Pancreas (tissue), 10 donors: ENCODE data around the gene FAM228A. TPM values are rescaled to one million over a fixed set of nuclear protein-coding genes. Genes with fewer than 3 reads are reported as not detected.

ENCODE experiments used
- ATAC-seq, 4 donors: fragments of 200-7000 bp; cut with Tn5 transposase; one replicate each; pipeline versions ENCODE4 v1.8.0 to v1.9.1; 2020; ENCODE audit warnings: mild to moderate bottlenecking in 4 of 4, moderate library complexity in 4 of 4
- DNase-seq, 6 donors: peaks; one replicate each; pipeline ENCODE4 v3.0.0-alpha.2; 2020
- FAIRE-seq: peaks from 2 replicates; lab custom pipeline; 2012; peaks lifted over from hg19 to GRCh38; lab: Jason Lieb, UNC
- H3K27ac ChIP-seq, 4 donors: fragments of 200-600 bp; sonication (generic); 1 replicate in 3 of 4; 2 replicates in 1 of 4; pipeline versions ENCODE4 v1.5.0 to v1.8.0; 2020
- H3K27me3 ChIP-seq, 4 donors: fragments of 200-600 bp; one replicate each; pipeline ENCODE4 v1.8.0; 2021
- H3K36me3 ChIP-seq, 3 donors: fragments of 200-600 bp; sonication (generic) in 1 of 3; one replicate each; pipeline versions ENCODE4 v1.5.0 to v1.8.0; 2020 to 2021
- H3K4me1 ChIP-seq, 3 donors: fragments of 200-600 bp; one replicate each; pipeline ENCODE4 v1.8.0; 2021
- H3K4me3 ChIP-seq, 4 donors: fragments of 200-600 bp; sonication (generic) in 2 of 4; one replicate each; pipeline versions ENCODE4 v1.5.0 to v1.8.0; 2020 to 2021
- H3K9me3 ChIP-seq, 4 donors: fragments of 200-600 bp; one replicate each; pipeline ENCODE4 v1.8.0; 2021
- CTCF ChIP-seq, 4 donors: fragments of 200-600 bp; sonication (generic) in 3 of 4; IDR thresholded peaks; one replicate each; pipeline versions ENCODE4 v1.5.0 to v1.8.0; 2021; ENCODE audit warnings: antibody characterized with exemption in 4 of 4
- WGBS, 2 donors: extraction: QIAGEN DNeasy Blood & Tissue Kit; methylation state at CpG; one replicate each; pipeline ENCODE4 v1.1.7; 2013; 5-methylcytosine and 5-hydroxymethylcytosine counted together
- intact Hi-C, 3 donors: fragments of 100-400 bp; cut with DNase I; formaldehyde crosslinking; loops; one replicate each; pipeline versions ENCODE4 v1.11.1 to v1.14.2; 2022
- polyA plus RNA-seq, 2 donors: library from polyadenylated mRNA; stranded (reverse); fragments of 200-250 nt; gene quantifications; one replicate each; pipeline ENCODE4 v1.2.3, GENCODE V29; 2013
- total RNA-seq, 6 donors: library from RNA; stranded (reverse); fragmentation: NEBNext Ultra II Directional in 4 of 6; extraction: Animal tissue kit (Norgen Biotek cat#: 25700) in 4 of 6; gene quantifications; one replicate each; pipeline versions ENCODE4 v1.2.1 to v1.2.4, GENCODE V29; 2021 to 2023
- donor health status: healthy with polysubstance abuse.
- donor health status: DM: no; HTN: no; CAD: no; lungs with moderate emphysema.
- donor health status: DM: no; HTN: no; CAD: no.
- donor health status: control.
- donor health status: control.
- donor health status: Bipolar disorder and iron deficiency.
- donor health status: DM: yes; HTN: yes; CAD: no.
- donor health status: DM: no; HTN: no; CAD: no.
- donor health status: DM: no; HTN: no; CAD: no.
- donor health status: DM: yes; HTN: yes; CAD: no.

FAM228A gene
- total and polyA plus RNA-seq, 8 donors, result 0.19 to 0.56 (median 0.34) TPM; not detected in 1

- WGBS, 2 donors, result 87 to 98% methylated on average over 5 of the region's 5 CpGs
- intact Hi-C loops, result no loop called here
- DNase-seq, result no peak
- H3K36me3 ChIP-seq, result peaks cover 0 to 4% (median 0%) of the 10 kb centered on the region in 3 donors
- FAIRE-seq, result no peak
- H3K4me1 ChIP-seq, result no peaks in the 10 kb centered on the region
- H3K27me3 ChIP-seq, result no peaks in the 10 kb centered on the region
- ATAC-seq, result no peak
- H3K27ac ChIP-seq, result no peak overlapping the region
- H3K9me3 ChIP-seq, result no peaks in the 10 kb centered on the region
- no peak for TF ChIP-seq CTCF (IDR thresholded peaks at IDR 0.05)
- H3K4me3 ChIP-seq, result no peak overlapping the region
These were observed 22.2 kb upstream of the FAM228A start for GRCh38 chr2:24152413-24153197.

GRCh38 chr2:24153478-24153877 lies 21.4 kb upstream of the FAM228A start:
- intact Hi-C loops, result no loop called here
- no peak overlapping the region for H3K4me3 ChIP-seq
- H3K27me3 ChIP-seq, result no peaks in the 10 kb centered on the region
- no peaks in the 10 kb centered on the region for H3K4me1 ChIP-seq
- TF ChIP-seq CTCF (IDR thresholded peaks at IDR 0.05), result no peak
- WGBS, 2 donors, result 88 to 89% methylated on average over 4 of the region's 4 CpGs
- no peaks in the 10 kb centered on the region for H3K9me3 ChIP-seq
- no peak for ATAC-seq
- no peak overlapping the region for H3K27ac ChIP-seq
- no peaks in the 10 kb centered on the region for H3K36me3 ChIP-seq
- no peak for FAIRE-seq
- DNase-seq, result no peak

GRCh38 chr2:24158131-24158530 lies 16.7 kb upstream of the FAM228A start:
- no peak overlapping the region for H3K4me3 ChIP-seq
- WGBS, 2 donors, result 59 to 63% methylated on average over 5 of the region's 5 CpGs
- FAIRE-seq, result no peak
- H3K27ac ChIP-seq, result no peak overlapping the region
- H3K27me3 ChIP-seq, result no peaks in the 10 kb centered on the region
- H3K36me3 ChIP-seq, result no peaks in the 10 kb centered on the region
- no peak for DNase-seq
- no peaks in the 10 kb centered on the region for H3K4me1 ChIP-seq
- ATAC-seq, result no peak
- intact Hi-C loops, result no loop called here
- no peaks in the 10 kb centered on the region for H3K9me3 ChIP-seq
- no peak for TF ChIP-seq CTCF (IDR thresholded peaks at IDR 0.05)

GRCh38 chr2:24159708-24160107 lies 15.1 kb upstream of the FAM228A start:
- no peaks in the 10 kb centered on the region for H3K27me3 ChIP-seq
- no peak overlapping the region for H3K4me3 ChIP-seq
- no peak overlapping the region for H3K27ac ChIP-seq
- no peak for FAIRE-seq
- no peaks in the 10 kb centered on the region for H3K9me3 ChIP-seq
- no peak for ATAC-seq
- no peaks in the 10 kb centered on the region for H3K4me1 ChIP-seq
- 78 to 79% methylated on average over 4 of the region's 4 CpGs for WGBS, 2 donors
- no peak for TF ChIP-seq CTCF (IDR thresholded peaks at IDR 0.05)
- H3K36me3 ChIP-seq, result no peaks in the 10 kb centered on the region
- intact Hi-C loops, result no loop called here
- no peak for DNase-seq

GRCh38 chr2:24160761-24161160 lies 14.1 kb upstream of the FAM228A start:
- Histone ChIP-seq H3K27ac (no peak overlapping the region), H3K4me3 (no peak overlapping the region), H3K27me3 (no peaks in the 10 kb centered on the region), H3K9me3 (no peaks in the 10 kb centered on the region), H3K4me1 (no peaks in the 10 kb centered on the region), H3K36me3 (no peaks in the 10 kb centered on the region)
- FAIRE-seq (no peak), ATAC-seq (no peak), DNase-seq (no peak)
- TF ChIP-seq CTCF (IDR thresholded peaks at IDR 0.05), result no peak
- intact Hi-C loops, result no loop called here
